Activated CD8-positive, alpha-beta T cell treated with anti-CD3 and anti-CD28 coated beads for 36 hours (primary cell): ENCODE data around the gene NAALADL2. TPM values are rescaled to one million over a fixed set of nuclear protein-coding genes. Genes with fewer than 3 reads are reported as not detected.

Experiments used
- ATAC-seq: fragments of 200-7000 bp; cut with Tn5 transposase; one replicate; pipeline ENCODE4 v1.10.0; 2021; ENCODE audit warnings: mild to moderate bottlenecking, moderate library complexity
- CTCF ChIA-PET: fragments of 350-600 bp; sonication (Branson Sonifier 250); formaldehyde crosslinking; loops from one replicate; lab custom pipeline; 2021; ENCODE audit warnings: antibody characterized with exemption; lab: Charles Lee
- POLR2A ChIA-PET: fragments of 350-600 bp; sonication (Branson Sonifier 250); formaldehyde crosslinking; loops from one replicate; lab custom pipeline; 2021; ENCODE audit warnings: antibody characterized with exemption; lab: Charles Lee
- DNase-seq: peaks from one replicate; pipeline ENCODE4 v3.0.0-alpha.2; 2020
- H3K27ac Mint-ChIP-seq: one replicate; pipeline ENCODE4 v1.8.0; 2021; ENCODE audit warnings: mild to moderate bottlenecking, mixed read lengths
- H3K27me3 Mint-ChIP-seq: one replicate; pipeline ENCODE4 v1.8.0; 2021; ENCODE audit warnings: mixed read lengths
- H3K36me3 Mint-ChIP-seq: one replicate; pipeline ENCODE4 v1.8.0; 2021; ENCODE audit warnings: low read depth, mixed read lengths
- H3K4me1 Mint-ChIP-seq: one replicate; pipeline ENCODE4 v1.8.0; 2021; ENCODE audit warnings: low read depth, mixed read lengths
- H3K4me3 Mint-ChIP-seq: one replicate; pipeline ENCODE4 v1.8.0; 2021; ENCODE audit warnings: mild to moderate bottlenecking, moderate library complexity, mixed read lengths
- H3K9me3 Mint-ChIP-seq: one replicate; pipeline ENCODE4 v1.8.0; 2021; ENCODE audit warnings: mixed read lengths
- intact Hi-C: fragments of 100-400 bp; cut with micrococcal nuclease; formaldehyde crosslinking; loops from one replicate; pipeline ENCODE4 v1.10.0; 2022
- total RNA-seq, 2 experiments: library from RNA; stranded (reverse); gene quantifications; one replicate each; pipeline ENCODE4 v1.2.3, GENCODE V29; 2021
- TF ChIP-seq, protein P1 (sequence below): fragments of 200-600 bp; IDR thresholded peaks from one replicate; pipeline ENCODE4 v1.8.0; 2022; ENCODE audit warnings: antibody characterized with exemption, mild to moderate bottlenecking

The NAALADL2 gene
- total RNA-seq, 2 experiments from 2014 or later = 0.60 TPM; not detected in 1

DNA sequence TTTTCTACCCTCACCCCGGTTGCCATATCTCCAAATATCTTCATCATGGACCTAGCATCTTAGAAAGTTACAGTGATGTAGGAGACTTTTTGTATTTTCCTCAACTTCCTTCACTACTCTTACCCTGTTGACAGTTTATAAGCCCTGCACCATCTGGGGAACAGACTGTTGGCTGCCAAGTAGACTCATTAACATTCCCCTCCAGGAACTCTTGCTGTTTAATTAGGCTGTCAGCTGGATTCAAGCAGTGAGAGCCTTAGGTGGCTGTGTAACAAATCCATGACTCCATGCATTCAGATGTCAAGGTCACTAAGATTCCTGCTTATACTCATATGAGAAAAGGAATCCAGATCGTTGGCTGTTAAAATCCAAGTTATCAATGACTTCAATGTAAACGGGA lies 198.3 kb downstream of the NAALADL2 start:
- DNase-seq (no peak), ATAC-seq (no peak)
- TF ChIP-seq, protein P1, sequence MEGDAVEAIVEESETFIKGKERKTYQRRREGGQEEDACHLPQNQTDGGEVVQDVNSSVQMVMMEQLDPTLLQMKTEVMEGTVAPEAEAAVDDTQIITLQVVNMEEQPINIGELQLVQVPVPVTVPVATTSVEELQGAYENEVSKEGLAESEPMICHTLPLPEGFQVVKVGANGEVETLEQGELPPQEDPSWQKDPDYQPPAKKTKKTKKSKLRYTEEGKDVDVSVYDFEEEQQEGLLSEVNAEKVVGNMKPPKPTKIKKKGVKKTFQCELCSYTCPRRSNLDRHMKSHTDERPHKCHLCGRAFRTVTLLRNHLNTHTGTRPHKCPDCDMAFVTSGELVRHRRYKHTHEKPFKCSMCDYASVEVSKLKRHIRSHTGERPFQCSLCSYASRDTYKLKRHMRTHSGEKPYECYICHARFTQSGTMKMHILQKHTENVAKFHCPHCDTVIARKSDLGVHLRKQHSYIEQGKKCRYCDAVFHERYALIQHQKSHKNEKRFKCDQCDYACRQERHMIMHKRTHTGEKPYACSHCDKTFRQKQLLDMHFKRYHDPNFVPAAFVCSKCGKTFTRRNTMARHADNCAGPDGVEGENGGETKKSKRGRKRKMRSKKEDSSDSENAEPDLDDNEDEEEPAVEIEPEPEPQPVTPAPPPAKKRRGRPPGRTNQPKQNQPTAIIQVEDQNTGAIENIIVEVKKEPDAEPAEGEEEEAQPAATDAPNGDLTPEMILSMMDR = no peak
- intact Hi-C loops = no loop called here
- H3K4me3 Mint-ChIP-seq = no peak overlapping the region
- POLR2A ChIA-PET = no interaction called here
- CTCF ChIA-PET = no interaction called here
- H3K4me1 Mint-ChIP-seq = no peaks in the 10 kb centered on the region
- no peak overlapping the region for H3K27ac Mint-ChIP-seq
- peaks cover 5% of the 10 kb centered on the region for H3K9me3 Mint-ChIP-seq
- no peaks in the 10 kb centered on the region for H3K27me3 Mint-ChIP-seq
- H3K36me3 Mint-ChIP-seq = no peaks in the 10 kb centered on the region

- DNase-seq = no peak
- H3K4me3 Mint-ChIP-seq = no peak overlapping the region
- no peaks in the 10 kb centered on the region for H3K27me3 Mint-ChIP-seq
- ChIA-PET CTCF (no interaction called here), POLR2A (no interaction called here)
- no peak for ATAC-seq
- no peaks in the 10 kb centered on the region for H3K36me3 Mint-ChIP-seq
- no peaks in the 10 kb centered on the region for H3K4me1 Mint-ChIP-seq
- TF ChIP-seq, protein P1 = no peak
- H3K9me3 Mint-ChIP-seq = peaks cover 4% of the 10 kb centered on the region
- no peak overlapping the region for H3K27ac Mint-ChIP-seq
- intact Hi-C loops = no loop called here
These were observed 200.7 kb downstream of the NAALADL2 start for GRCh38 chr3:175059788-175060187.

GRCh38 chr3:175065497-175065896 lies 206.4 kb downstream of the NAALADL2 start:
- TF ChIP-seq, protein P1 = no peak
- peaks cover 6% of the 10 kb centered on the region for H3K9me3 Mint-ChIP-seq
- H3K4me1 Mint-ChIP-seq = no peaks in the 10 kb centered on the region
- H3K27me3 Mint-ChIP-seq = no peaks in the 10 kb centered on the region
- DNase-seq (no peak), ATAC-seq (no peak)
- intact Hi-C loops = no loop called here
- ChIA-PET CTCF (no interaction called here), POLR2A (no interaction called here)
- H3K27ac Mint-ChIP-seq = no peak overlapping the region
- H3K4me3 Mint-ChIP-seq = no peak overlapping the region
- H3K36me3 Mint-ChIP-seq = no peaks in the 10 kb centered on the region

GRCh38 chr3:175066617-175067415 lies 207.7 kb downstream of the NAALADL2 start:
- TF ChIP-seq, protein P1 = no peak

GRCh38 chr3:175068587-175068986 lies 209.5 kb downstream of the NAALADL2 start:
- CTCF ChIA-PET = no interaction called here
- Mint-ChIP-seq H3K36me3 (no peaks in the 10 kb centered on the region), H3K4me1 (no peaks in the 10 kb centered on the region), H3K27me3 (no peaks in the 10 kb centered on the region), H3K9me3 (peaks cover 5% of the 10 kb centered on the region), H3K27ac (no peak overlapping the region), H3K4me3 (no peak overlapping the region)
- TF ChIP-seq, protein P1 = no peak
- intact Hi-C loops = no loop called here
- POLR2A ChIA-PET = no interaction called here
- DNase-seq (no peak), ATAC-seq (no peak)

More at GRCh38 chr3:175066617-175067415, 207.7 kb downstream of the NAALADL2 start:
- no peaks in the 10 kb centered on the region for H3K36me3 Mint-ChIP-seq
- ATAC-seq (no peak), DNase-seq (no peak)
- CTCF ChIA-PET = no interaction called here
- H3K4me3 Mint-ChIP-seq = no peak overlapping the region
- no peak overlapping the region for H3K27ac Mint-ChIP-seq
- POLR2A ChIA-PET = no interaction called here
- no peaks in the 10 kb centered on the region for H3K27me3 Mint-ChIP-seq
- H3K4me1 Mint-ChIP-seq = no peaks in the 10 kb centered on the region
- peaks cover 5% of the 10 kb centered on the region for H3K9me3 Mint-ChIP-seq
- intact Hi-C loops = no loop called here
